GM19463 (cell line): ENCODE results near the gene SPINK5.

Experiments used
- ATAC-seq: cut with Tn5 transposase; IDR thresholded peaks from one replicate; pipeline ENCODE4 v1.9.1; 2021; ENCODE audit warnings: mild to moderate bottlenecking, moderate library complexity; ENCODE audit not compliant: unreplicated experiment

Gene SPINK5

GRCh38 chr5:148091991-148092964 lies 28.5 kb downstream of the SPINK5 start:
- ATAC-seq = no peak

GRCh38 chr5:148094336-148094735 lies 30.6 kb downstream of the SPINK5 start:
- no peak for ATAC-seq

- ATAC-seq = no peak
Measured at GRCh38 chr5:148104226-148104625, 40.4 kb downstream of the SPINK5 start.

DNA sequence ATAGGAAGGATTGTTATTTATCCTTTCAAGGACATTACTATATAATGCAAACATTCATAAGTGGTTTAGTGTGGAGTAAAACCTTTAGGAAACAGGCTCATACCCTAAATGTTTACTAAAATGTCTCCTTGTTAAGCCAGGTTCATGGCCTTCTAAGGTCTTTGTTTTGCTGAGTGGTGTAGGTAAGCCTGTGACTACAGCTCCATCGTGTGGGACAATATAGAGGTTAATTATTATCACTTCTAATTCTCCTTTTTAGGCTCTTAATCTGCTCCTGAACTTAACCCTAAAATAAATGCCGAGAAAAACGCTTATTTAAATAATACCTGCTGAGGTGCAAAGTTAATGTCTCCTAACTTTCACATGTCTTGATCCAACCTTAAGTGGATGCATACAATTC lies 43.8 kb downstream of the SPINK5 start:
- ATAC-seq = no peak

DNA sequence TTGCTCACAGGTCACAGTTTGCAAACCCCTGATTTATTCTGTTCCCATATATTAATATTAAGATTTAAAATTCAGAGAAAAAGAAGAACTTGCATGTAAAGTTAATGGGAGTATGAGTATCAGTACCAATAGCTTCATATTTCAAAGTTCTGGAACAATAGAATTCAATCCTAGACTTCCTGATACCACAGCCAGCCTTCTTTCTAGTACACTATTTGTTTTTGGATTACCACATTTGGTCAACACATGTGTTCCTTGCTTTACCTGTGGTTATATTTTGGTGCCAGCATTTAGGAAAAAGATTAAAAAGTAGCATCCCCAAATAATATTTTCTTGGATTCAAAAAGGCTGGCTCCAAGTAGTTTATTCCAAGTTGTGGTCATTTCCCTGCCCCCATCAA lies 49.5 kb downstream of the SPINK5 start:
- ATAC-seq = no peak

GRCh38 chr5:148120317-148120716 lies 56.5 kb downstream of the SPINK5 start:
- ATAC-seq = no peak

- no peak for ATAC-seq
Measured at GRCh38 chr5:148125641-148126040, 61.9 kb downstream of the SPINK5 start.

GRCh38 chr5:148135091-148136048 lies 71.6 kb downstream of the SPINK5 start:
- no peak for ATAC-seq

- no peak for ATAC-seq
Measured at GRCh38 chr5:148140846-148141245, 77.1 kb downstream of the SPINK5 start.

DNA sequence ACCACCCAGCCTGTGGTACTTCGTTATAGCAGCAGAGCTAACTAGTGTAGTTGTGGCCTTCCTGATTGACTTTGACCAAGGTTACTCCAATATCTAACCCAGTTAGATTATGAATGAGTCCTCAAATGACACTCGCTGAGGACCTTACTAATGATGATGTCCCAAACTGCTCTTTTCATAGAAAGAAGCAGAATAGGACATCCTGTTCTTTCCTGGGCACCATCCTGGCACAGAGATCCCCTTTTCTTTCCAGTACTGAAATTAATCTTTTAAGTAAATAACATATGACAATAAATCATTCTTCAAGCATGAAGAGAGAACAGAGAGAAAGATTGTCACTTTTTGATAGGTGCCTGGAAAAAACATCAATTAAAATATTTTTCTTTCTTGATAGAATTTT lies 77.9 kb downstream of the SPINK5 start:
- ATAC-seq = no peak

DNA sequence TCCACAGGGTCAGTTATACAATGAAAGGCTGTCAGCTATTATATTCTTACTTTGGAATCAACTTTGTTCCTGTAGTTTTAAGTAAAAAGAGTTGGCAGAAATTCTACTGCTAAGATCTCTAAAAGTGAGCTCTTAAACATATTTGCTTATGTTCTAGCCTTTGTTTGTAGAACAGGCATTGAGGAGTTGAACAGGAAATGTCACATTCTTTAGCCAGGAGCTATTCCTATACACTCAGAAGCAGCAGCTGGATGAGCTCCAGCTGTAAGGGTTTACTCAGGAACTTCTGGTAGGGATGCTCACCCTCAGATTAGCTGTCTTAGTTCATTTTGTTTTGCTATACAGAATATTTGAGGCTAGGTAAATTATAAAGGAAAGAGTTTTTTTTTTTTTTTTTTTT lies 82.1 kb downstream of the SPINK5 start:
- ATAC-seq = no peak

DNA sequence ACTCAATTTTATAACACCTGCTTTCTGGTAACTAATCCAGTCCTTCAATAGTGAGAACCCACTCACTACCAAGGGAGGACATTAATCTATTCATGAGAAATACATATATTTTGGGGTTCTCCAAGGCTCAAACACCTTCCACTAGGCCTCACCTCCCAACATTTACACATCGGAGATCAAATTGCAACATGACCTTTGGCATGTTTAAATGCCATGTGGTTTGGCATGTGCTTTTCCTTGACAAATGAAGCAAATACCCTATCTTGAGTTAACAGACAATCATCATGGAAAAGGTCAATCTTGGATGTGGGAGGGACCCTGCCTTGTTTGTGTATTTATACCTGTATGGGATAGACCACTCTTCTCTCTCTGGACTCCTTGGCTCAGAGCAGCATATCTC lies 82.7 kb downstream of the SPINK5 start:
- ATAC-seq = no peak

DNA sequence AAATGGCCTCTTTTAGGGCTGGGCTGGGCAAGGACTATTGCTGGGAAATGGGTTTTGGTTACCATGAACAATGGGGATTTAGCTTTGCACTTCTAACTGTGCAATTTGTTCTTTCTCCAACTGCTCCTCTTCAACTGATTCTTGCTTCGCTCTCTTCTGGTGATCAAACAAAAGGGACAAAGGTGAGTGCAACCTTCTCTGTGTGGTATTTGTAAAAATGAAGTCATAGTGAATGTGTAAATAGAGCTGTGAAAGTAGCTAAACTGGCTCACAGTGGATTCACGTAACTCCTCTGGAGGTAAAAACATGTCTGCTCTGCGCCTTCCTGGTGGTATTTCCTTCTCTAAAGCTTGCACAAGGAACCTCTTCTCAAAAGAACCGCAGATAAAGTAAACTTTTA lies 83.6 kb downstream of the SPINK5 start:
- no peak for ATAC-seq

DNA sequence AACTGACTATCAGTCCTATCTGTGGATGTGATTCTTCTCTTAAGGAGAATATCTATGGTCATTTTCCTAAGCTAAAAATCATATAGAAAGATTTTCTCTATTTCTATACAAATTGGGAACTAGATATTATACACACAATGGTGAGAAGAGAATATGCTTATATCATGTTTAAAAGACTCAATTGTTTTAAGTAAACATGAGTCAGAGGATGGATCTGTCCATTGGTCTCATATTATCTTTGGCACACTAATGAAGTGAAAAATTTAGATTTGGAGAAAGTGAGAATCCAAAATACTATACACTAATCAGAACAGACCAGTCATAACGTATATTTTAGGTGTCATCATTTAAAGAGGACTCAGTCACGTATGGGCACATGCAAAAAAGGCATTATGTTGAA lies 88.1 kb downstream of the SPINK5 start:
- no peak for ATAC-seq

GRCh38 chr5:148152781-148153180 lies 89.0 kb downstream of the SPINK5 start:
- ATAC-seq = no peak

DNA sequence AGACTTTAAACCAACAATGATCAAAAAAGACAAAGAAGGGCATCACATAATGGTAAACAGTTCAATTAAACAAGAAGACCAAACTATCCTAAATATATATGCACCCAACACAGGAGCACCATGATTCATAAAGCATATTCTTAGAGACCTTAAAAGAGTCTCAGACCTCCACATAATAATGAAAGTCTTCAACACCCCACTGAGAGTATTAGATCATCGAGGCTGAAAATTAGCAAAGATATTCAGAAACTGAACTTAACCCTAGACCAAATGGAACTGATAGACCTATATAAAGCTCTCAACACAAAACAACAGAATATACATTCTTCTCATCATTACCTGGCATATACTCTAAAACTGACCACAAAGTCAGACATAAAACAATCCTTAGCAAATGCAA lies 92.8 kb downstream of the SPINK5 start:
- ATAC-seq = no peak

- ATAC-seq = no peak
Measured at GRCh38 chr5:148162038-148162437, 98.3 kb downstream of the SPINK5 start.

- ATAC-seq = no peak
Measured at GRCh38 chr5:148163345-148163744, 99.6 kb downstream of the SPINK5 start.

DNA sequence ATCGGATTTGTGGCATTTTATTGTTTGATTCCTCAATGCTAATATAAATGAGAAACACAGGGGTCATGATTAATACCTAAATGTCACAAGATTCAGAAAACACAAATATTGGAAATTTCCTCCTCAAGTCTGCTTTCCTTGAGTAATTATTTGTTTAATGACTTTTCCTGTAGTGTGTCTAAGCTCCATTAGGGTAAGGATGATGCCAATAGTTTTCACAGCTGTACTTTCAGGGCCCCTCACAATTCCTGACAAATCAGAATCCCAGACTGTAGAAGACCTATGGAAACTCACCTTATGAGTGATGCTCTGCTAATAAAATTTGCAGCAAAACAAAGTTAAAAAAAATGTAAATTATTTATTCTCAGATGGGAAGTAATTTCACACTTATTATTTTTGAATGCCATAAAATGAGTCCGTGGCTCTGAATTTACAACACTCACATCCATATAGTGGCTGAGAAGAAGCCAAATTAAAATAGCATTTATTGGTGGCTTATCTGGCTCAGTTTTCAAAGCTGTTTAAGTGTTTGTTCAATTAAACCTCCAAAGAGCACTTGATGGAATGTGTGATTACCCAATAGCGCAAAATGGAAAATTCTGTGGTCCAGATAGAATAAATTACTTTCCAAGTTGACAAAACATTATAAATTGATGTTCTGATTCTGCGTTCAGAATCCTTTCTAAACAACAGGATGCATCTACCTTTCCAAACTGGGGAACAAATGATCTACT lies 102.9 kb downstream of the SPINK5 start:
- no peak for ATAC-seq

DNA sequence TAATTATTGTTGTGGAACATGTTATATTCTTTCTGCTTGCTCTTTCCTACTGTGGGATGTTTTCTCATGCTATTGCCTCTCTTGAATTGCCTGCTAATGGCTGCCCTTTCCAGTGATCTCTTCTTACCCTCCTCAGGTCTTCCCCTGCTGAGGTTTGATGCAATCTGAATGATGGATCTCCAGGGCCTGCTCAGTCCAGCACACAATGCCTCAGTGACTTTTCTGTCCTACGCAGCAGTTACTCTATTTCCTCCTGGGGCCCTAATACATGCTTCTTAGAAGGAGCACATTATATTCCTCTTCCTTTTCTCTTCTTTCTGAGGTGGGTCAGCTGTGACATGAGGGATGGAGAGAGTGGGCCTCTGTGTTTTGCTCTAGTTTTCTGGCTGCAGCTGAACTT lies 104.5 kb downstream of the SPINK5 start, which contains the start of gene SPINK14:
TSS of gene SPINK14 (plus strand) at position 301 of the 400 bp plus-strand sequence. CDS start 1,187 bp downstream, outside the sequence.
- no peak for ATAC-seq

GRCh38 chr5:148172377-148172776 lies 108.6 kb downstream of the SPINK5 start:
- no peak for ATAC-seq
